ENCODE results near the gene PAX2. TPM values are rescaled to one million over a fixed set of nuclear protein-coding genes. Genes with fewer than 3 reads are reported as not detected.

The PAX2 gene
- total RNA-seq, 1 donor from 2014 or later = 0.34 TPM

- Mint-ChIP-seq H3K27ac (no peak overlapping the region), H3K4me1 (peaks cover 24% of the 10 kb centered on the region), H3K36me3 (no peaks in the 10 kb centered on the region), H3K27me3 (ENCODE audit: insufficient read depth, low read depth) (peaks cover 21% of the 10 kb centered on the region), H3K4me3 (no peak overlapping the region), H3K9me3 (no peaks in the 10 kb centered on the region)
- Histone ChIP-seq H3F3A (ENCODE audit: low read depth) (no peaks in the 10 kb centered on the region), H3K36me3 (no peaks in the 10 kb centered on the region), H3K79me2 (ENCODE audit: low read depth) (no peaks in the 10 kb centered on the region), H4K20me1 (ENCODE audit: low read depth) (peaks cover 21% of the 10 kb centered on the region), H3K4me3 (no peak overlapping the region), H2AFZ (replicated peaks) (no peak overlapping the region), H3K27ac (no peak overlapping the region), H3K4me2 (peak overlapping the region; percentile 54), H3K9ac (no peak overlapping the region), H3K4me1 (peaks cover 10% of the 10 kb centered on the region), H3K27me3 (peaks cover 98% of the 10 kb centered on the region), H3K9me3 (ENCODE audit: low read depth) (no peaks in the 10 kb centered on the region)
- DNase-seq (ENCODE audit: low spot score) = no peak
- TF ChIP-seq EZH2phosphoT487 (IDR thresholded peaks at IDR 0.05) (peak; percentile 59), EZH2 (IDR thresholded peaks at IDR 0.05) (no peak)
These were observed 58.5 kb downstream of the PAX2 start for GRCh38 chr10:100803908-100804307.

- Mint-ChIP-seq H3K27ac (no peak overlapping the region), H3K4me1 (peaks cover 25% of the 10 kb centered on the region), H3K27me3 (ENCODE audit: insufficient read depth, low read depth) (peaks cover 23% of the 10 kb centered on the region), H3K9me3 (no peaks in the 10 kb centered on the region), H3K4me3 (no peak overlapping the region), H3K36me3 (no peaks in the 10 kb centered on the region)
- Histone ChIP-seq H3K4me1 (peaks cover 9% of the 10 kb centered on the region), H4K20me1 (ENCODE audit: low read depth) (peaks cover 26% of the 10 kb centered on the region), H3K79me2 (ENCODE audit: low read depth) (no peaks in the 10 kb centered on the region), H3K27ac (no peak overlapping the region), H3K27me3 (peaks cover 100% of the 10 kb centered on the region), H3F3A (ENCODE audit: low read depth) (no peaks in the 10 kb centered on the region), H3K9me3 (ENCODE audit: low read depth) (no peaks in the 10 kb centered on the region), H3K4me2 (no peak overlapping the region), H2AFZ (replicated peaks) (no peak overlapping the region), H3K9ac (no peak overlapping the region), H3K4me3 (no peak overlapping the region), H3K36me3 (no peaks in the 10 kb centered on the region)
- TF ChIP-seq EZH2 (IDR thresholded peaks at IDR 0.05) (no peak), EZH2phosphoT487 (IDR thresholded peaks at IDR 0.05) (no peak), CTCF (IDR thresholded peaks at IDR 0.05) (no peak)
- DNase-seq (ENCODE audit: low spot score) = no peak
These were observed 60.4 kb downstream of the PAX2 start for GRCh38 chr10:100805543-100806355.

- no peaks in the 10 kb centered on the region for H3K36me3 Mint-ChIP-seq
These were observed 60.9 kb downstream of the PAX2 start for GRCh38 chr10:100806356-100806645.

More at GRCh38 chr10:100806356-100806645, 60.9 kb downstream of the PAX2 start:
- H3K79me2 ChIP-seq (ENCODE audit: low read depth) = no peaks in the 10 kb centered on the region
- no peak overlapping the region for H3K4me3 ChIP-seq
- H4K20me1 ChIP-seq (ENCODE audit: low read depth) = peaks cover 31% of the 10 kb centered on the region
- Mint-ChIP-seq H3K27ac (no peak overlapping the region), H3K27me3 (ENCODE audit: insufficient read depth, low read depth) (peaks cover 25% of the 10 kb centered on the region), H3K9me3 (no peaks in the 10 kb centered on the region), H3K4me1 (peaks cover 27% of the 10 kb centered on the region), H3K4me3 (no peak overlapping the region)
- H3K4me2 ChIP-seq = no peak overlapping the region
- H3K36me3 ChIP-seq = no peaks in the 10 kb centered on the region
- H3K27ac ChIP-seq = no peak overlapping the region
- no peaks in the 10 kb centered on the region for H3K9me3 ChIP-seq (ENCODE audit: low read depth)
- peaks cover 100% of the 10 kb centered on the region for H3K27me3 ChIP-seq
- no peaks in the 10 kb centered on the region for H3F3A ChIP-seq (ENCODE audit: low read depth)
- H2AFZ ChIP-seq (replicated peaks) = no peak overlapping the region
- H3K9ac ChIP-seq = no peak overlapping the region
- TF ChIP-seq CTCF (IDR thresholded peaks at IDR 0.05) (no peak), EZH2phosphoT487 (IDR thresholded peaks at IDR 0.05) (no peak)
- H3K4me1 ChIP-seq = peaks cover 9% of the 10 kb centered on the region
- DNase-seq (ENCODE audit: low spot score) = no peak
